K562 (cell line): ENCODE data around the gene SARS1. TPM values are rescaled to one million over a fixed set of nuclear protein-coding genes. Genes with fewer than 3 reads are reported as not detected.

ENCODE experiments used
- CBX1 ChIP-seq: sonication (generic); IDR thresholded peaks from 2 replicates; pipeline ENCODE4 v1.6.1; 2016; ENCODE audit warnings: antibody characterized with exemption, low read depth, mild to moderate bottlenecking
- FOXP4 ChIP-seq: sonication (generic); formaldehyde crosslinking; IDR thresholded peaks from 2 replicates; pipeline ENCODE4 v1.8.0; 2022; ENCODE audit warnings: mild to moderate bottlenecking, missing genetic modification reagents, borderline replicate concordance
- KLF16 ChIP-seq: IDR thresholded peaks from 2 replicates; pipeline ENCODE4 v1.6.1; 2016; ENCODE audit warnings: antibody characterized with exemption
- polyA plus RNA-seq, 8 experiments: library from polyadenylated mRNA; depleted of rRNA in 4 of 8; stranded (reverse) in 5 of 8; unstranded in 3 of 8; fragments of >200 nt; fragmentation: Nextera tagmentation in 2 of 8; fragmentation: Illumina TruSeq in 1 of 8; extraction: Ambion mirVana in 2 of 8; extraction: Trizol in 1 of 8; gene quantifications; 2 replicates each; pipeline versions ENCODE4 v1.2.1 to v1.2.3, GENCODE V29; 2011 to 2014; ENCODE audit warnings: inconsistent platforms in 1 of 8, missing spikeins in 1 of 8
- total RNA-seq, 7 experiments: library from RNA; depleted of rRNA in 6 of 7; stranded (reverse); fragments of >200 nt in 6 of 7; fragmentation: Illumina TruSeq in 2 of 7; extraction: Trizol in 2 of 7; gene quantifications; 2 replicates each; pipeline versions ENCODE4 v1.2.1 to v1.2.3, GENCODE V29; 2011 to 2021; ENCODE audit warnings: low replicate concordance in 1 of 7
- TF ChIP-seq, protein P1 (sequence below): sonication (generic); formaldehyde crosslinking; IDR thresholded peaks from 2 replicates; pipeline ENCODE4 v1.8.0; 2022; ENCODE audit warnings: missing genetic modification reagents, mild to moderate bottlenecking, borderline replicate concordance

SARS1 gene
- total and polyA plus RNA-seq, 9 of the 15 experiments (the other 6 are each of a cell fraction or from before 2014, with no cell fraction given): 221 to 623 (median 254) TPM

DNA sequence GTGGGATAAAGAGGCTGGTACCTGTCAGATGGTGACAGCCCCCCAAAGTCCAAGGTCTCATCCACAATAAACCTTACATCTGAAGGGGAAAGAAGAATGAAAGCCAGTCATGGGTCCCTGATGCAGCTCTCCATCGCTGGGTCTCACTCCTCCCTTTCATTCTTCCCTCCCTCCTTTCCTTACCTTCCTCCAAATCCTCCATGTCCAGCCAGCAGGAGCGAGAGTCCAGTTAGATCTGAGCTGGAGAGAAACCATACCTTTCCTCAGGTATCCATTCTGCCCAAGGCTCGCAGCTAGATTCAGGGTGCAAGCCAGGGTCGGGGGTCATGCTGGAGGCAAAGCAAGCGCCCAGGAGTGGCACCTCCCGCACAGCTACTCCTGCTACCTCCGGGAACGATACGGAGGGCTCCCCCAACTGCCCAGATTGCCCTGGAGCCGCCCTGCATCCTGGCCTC, 68.8 kb downstream of the SARS1 start (continued):
- TF ChIP-seq FOXP4 (CRISPR knock-in tag) (no peak), CBX1 (no peak), KLF16 (no peak)
- TF ChIP-seq, protein P1, sequence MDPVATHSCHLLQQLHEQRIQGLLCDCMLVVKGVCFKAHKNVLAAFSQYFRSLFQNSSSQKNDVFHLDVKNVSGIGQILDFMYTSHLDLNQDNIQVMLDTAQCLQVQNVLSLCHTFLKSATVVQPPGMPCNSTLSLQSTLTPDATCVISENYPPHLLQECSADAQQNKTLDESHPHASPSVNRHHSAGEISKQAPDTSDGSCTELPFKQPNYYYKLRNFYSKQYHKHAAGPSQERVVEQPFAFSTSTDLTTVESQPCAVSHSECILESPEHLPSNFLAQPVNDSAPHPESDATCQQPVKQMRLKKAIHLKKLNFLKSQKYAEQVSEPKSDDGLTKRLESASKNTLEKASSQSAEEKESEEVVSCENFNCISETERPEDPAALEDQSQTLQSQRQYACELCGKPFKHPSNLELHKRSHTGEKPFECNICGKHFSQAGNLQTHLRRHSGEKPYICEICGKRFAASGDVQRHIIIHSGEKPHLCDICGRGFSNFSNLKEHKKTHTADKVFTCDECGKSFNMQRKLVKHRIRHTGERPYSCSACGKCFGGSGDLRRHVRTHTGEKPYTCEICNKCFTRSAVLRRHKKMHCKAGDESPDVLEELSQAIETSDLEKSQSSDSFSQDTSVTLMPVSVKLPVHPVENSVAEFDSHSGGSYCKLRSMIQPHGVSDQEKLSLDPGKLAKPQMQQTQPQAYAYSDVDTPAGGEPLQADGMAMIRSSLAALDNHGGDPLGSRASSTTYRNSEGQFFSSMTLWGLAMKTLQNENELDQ (CRISPR knock-in tag): no peak
- TF ChIP-seq, all 486 proteins: peak for 15
